NCI-H2107 (cell line): ENCODE data around the gene TBC1D9.
"Not testable (repeated sequence)": the region's sequence is repeated elsewhere in the genome, so short reads cannot be mapped to it uniquely, and the experiment has no call there.

ENCODE experiments used
- DNase-seq: peaks from one replicate; lab custom pipeline; 2025; lab: John Stamatoyannopoulos, UW

TBC1D9 gene

DNA sequence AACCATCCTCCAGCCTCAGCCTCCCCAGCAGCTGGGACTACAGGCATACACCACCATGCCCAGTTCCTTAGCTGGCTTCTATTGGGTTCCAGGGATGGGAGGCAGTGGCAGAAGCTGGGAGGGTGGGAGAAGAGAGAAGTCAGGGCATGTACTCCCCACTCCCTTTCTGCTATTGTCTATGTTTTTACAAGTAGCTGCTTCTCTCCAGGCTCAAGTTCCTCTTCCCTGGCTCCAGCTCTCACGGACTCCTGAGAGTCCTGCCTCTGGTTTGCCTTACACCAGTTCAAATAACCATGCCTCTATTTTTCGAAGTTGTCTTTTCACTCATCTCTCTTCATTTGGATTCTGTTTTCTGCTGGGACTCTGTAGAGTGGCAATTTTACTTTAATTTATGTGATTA, 2.9 kb downstream of the TBC1D9 start:
- DNase-seq, result no peak

DNA sequence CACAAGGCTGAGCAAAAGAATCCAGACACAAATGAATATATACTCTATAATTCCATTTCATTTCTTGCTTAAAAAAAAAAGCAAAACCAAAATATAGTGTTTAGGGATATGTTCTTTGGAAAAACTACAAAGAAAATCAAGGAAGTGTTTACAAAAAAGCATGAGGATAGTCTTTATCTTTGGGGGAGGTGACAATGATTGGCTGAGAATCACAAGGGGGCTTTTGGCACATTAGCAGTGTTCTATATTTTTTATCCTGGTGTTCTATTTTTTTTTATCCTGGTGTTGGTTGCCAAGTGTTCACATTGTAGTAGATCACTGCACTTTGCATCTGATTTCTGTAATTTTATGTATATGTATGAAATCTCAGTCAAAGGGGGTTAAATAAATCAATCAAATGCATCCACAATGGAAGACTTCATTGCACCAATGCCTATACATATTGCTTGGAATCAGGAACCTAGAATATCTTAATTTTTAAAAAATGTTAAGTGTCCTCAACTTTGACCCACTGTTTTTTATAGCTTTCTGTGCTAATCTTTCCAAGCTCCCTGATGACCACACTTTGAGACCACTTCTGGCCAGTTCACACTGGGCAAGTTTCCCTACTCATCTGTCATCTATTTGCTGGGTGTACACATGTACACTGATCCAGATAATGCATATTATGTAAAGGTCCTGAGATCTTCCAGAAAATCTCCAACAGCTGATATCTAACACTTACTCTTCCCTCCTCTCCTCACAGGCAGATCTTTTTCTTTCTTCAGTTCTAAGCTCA, 3.7 kb downstream of the TBC1D9 start:
- DNase-seq, result no peak

DNA sequence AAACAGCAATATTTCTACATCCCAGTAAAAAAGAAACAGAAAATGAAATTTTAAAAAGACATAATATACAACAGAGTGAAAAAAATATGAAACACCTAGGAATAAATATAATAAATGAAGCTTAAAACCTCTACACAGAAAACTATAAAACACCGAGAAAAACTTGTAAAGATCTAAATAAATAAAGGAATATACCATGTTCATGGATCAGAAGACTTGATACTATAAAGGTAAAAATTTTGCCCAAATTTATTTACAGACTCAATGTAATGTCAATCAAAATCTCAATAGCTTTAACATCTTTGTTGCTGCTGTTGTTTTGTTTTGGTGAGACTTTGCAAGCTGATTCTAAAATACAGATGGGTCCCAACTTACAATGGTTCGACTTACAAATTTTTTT, 5.7 kb downstream of the TBC1D9 start:
- DNase-seq, result no peak

DNA sequence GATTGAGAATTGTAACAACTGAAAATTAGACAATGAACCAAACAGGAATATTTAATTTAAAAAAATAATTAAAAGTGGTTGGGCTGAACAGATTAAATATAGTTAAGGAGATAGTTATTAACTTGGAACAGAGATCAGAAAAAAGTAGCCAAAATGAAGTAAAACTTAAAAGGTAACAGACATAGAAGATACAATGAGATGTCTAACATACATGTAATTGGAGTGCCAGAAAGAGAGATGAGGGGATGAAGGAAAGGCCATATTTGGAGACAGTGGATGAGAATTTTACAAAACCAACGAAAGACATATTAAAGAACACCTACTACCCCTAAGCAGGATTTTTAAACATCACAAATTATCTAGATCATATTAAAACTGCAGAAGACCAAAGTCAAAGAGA, 8.0 kb downstream of the TBC1D9 start:
- no peak for DNase-seq

DNA sequence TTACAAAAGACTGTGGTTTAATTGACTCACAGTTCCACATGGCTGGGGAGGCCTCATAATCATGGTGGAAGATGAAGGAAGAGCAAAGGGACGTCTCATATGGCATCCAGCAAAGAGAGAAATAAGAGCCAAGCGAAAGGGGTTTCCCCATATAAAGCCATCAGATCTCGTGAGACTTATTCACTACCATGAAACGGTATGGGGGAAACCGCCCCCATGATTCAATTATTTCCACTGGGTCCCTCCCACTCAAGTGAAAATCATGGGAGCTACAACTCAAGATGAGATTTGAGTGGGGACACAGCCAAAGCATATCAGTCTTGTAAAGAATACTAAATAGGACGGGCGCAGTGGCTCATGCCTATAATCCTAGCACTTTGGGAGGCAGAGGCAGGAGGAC, 9.6 kb downstream of the TBC1D9 start:
- not testable (repeated sequence) for DNase-seq

DNA sequence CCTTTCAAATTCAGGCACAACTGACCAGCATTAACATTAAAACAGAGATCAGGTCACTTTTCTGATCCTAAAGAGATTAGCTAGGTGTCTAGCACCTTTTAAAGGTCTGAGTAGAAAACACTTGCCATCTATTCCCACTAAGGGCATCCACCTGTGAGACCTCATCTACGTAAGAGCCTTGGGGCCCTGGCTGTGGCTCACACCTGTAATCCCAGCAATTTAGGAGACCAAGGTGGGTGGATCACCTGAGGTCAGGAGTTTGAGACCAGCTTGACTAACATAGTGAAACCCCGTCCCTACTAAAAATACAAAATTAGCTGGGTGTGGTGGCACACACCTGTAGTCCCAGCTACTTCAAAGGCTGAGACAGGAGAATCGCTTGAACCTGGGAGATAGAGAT, 11.8 kb downstream of the TBC1D9 start:
- no peak for DNase-seq

DNA sequence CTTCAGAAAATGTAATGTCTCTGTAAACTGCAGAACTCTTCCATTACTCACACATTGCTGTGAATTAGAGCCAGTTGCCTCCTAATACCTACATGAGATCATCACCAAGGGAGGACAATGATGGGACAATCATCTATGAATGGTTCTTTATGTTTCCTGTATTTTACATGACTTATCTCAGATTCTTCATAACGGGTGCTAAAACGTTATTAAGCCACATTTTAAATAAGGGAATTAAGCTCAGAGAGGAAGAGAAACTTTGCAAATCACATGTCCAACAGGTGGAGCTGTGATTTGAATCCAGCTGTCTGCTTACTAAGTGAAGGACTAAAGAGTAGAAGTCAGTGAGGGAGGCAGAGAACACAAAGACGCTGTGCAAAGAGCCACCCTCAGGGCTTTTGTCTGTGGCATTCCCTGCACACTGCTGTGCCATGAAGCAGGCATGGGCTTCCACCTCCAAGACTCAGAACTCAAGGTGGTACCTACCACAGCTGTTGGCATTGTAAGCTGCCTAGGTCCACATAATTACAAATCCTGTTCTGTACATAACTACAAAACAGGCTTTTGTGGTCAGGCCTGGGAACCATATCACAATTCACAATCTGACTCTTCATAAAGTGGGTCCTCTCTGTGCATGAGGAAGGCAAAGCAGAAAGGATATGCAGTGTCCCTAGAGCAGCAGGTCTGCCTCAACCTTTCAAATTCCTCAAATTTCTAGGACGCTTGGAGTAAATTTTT, 12.8 kb downstream of the TBC1D9 start:
- no peak for DNase-seq

DNA sequence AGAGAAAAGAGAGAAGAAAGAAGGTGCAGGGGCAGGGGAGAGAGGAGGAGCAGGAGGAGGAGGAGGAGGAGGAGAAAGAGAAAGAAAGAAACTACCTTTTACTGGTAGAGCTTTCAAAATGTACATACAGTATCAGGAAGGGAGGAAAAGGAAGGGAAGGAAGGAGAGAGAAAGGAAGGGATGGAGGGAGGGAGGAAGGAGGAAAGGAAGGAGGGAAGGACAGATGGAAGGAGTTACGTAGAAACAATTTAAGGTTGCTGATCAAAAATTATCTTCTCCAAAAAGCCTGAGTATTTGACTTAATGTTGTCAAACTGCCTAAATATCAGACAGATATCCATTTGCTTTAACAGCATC, 13.4 kb downstream of the TBC1D9 start:
- no peak for DNase-seq

DNA sequence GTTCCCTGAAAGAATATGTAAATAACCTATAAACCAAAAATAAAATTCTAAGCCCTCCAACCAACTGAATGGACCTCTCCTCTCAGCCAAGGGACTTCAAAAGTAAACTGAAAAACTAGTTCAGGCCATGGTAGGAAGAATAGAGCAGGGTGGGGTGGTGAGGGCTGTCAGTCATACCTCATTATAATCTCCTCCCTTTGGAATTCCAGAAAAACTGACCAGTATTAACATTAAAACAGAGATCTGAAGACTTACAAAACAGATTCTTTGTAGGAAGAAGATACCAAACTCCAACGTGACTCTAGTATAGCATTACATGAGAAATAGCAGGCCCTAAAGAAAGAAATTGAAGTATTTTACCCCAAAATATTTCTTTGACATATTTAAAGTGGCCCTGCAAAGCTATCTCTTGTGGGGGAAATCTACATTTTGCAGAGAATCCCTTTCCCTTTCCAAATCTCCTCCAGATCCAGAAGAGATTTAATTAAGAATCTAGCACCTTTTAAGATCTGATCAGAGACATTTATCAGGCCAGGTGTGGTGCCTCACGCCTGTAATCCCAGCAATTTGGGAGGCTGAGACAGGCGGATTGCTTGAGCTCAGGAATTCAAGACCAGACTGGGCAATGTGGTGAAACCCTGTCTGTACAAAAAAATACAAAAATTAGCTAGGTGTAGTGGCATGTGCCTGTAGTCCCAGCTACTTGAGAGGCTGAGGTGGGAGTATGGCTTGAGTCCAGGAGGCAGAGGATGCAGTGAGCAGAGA, 15.1 kb downstream of the TBC1D9 start:
- DNase-seq, result no peak

DNA sequence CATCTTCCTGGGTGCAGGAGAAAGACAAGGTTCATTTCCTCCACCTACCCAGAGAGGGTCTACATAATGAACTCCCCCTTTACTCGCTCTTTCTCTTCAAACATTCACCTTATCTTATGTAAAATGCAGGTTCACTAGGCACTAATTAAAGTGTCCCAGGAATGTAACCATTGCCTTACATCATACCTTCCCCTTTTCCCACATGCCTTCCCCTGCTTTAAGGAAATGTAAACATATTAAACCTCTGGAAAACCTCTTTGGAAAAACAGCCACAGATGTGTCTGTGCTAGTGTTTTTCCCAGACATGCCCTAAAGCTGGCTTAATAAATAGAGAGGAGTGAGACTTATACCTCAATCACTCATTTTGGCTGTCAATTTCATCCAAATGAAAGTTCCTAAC, 15.8 kb downstream of the TBC1D9 start:
- no peak for DNase-seq

DNA sequence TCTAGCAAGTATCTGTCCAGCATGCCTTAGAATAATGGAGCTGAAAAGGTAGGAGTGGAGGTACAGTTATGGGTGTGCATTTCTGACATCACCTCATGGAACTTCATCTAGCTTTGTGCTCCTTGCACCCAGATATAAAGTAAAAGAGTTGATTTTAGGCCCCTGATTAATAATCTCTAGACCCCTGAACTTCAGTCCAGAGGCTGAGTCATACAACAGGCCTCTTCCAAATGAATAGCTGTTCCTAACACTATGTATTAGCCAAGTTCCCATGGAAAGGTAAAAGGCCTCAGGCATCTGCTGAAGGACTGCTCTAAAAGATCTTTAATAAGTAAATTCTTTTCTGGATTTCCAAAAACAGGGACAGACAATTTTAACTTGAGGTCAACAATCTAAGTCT, 16.2 kb downstream of the TBC1D9 start:
- DNase-seq, result no peak

DNA sequence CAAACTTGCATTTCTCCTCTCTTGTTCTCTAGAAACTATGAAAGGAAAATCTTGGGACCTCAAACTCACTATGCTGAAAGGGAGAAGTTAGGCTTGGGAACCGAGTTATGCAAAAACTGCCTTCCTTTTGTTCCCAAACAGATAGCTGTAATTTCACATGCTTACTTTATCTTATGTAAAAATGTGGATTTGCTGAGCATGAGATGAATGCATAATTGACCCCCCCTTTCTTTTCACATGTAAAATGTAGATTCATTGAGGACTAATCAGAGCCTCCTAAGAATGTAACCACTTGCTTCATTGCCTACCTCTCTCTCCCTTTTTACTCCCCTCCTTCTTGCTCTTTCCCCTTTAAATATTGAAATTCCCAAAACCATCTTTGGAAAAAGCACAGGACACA, 18.0 kb downstream of the TBC1D9 start:
- DNase-seq, result no peak

DNA sequence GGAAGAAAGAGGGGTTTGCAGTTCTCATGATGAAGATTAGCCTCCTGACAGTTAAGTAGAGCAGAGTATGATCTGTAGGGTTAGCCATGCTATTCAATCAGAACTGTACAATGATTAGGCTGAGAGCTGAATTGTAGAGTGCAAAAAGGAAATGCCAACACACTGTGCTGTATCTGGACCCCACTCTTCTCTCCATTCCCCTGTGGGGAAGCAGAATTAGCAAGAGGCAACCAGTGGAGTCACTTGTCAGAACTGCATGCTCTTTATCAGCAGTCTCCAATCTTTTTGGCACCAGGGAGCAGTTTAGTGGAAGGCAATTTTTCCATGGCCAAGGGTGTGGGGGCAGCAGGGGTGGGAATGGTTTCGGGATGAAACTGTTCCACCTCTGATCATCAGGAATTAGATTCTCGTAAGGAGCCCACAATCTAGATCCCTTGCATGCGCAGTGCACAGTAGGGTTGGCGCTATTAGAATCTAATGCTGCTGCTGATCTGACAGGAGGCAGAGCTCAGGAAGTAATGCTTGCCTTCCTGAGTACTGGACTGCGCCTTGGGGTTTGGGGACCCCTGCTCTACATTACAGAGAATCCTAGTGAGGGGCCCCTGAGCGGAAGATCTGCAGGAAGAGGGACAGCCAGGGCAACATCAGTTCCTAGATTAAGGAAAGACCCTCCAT, 19.4 kb downstream of the TBC1D9 start:
- no peak for DNase-seq

DNA sequence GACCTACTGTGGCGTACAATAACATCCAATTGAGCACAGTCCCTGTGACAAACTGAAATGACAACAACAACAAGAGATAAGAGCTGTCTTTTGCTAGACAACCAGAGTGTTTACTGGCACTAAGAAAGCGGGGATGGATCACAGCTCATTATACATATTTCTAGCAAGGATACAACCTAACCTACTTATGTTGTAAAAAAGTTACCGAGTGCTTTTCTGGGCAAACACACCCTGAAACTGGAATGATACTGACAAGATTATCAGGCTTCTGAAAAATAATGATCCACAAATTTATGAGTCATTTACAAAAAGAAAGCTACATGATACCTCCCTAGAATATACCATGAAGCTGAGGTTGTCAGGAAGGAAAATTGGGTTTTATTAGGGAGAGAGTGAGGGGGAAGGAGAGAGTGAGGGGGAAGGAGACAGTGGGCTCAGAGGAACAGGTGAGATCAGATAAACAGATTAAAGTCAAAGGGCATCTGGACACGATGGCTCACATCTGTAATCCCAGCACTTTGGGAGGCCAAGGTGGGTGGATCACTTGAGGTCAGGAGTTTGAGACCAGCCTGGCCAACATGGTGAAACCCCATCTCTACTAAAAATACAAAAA, 20.3 kb downstream of the TBC1D9 start:
- DNase-seq, result no peak

DNA sequence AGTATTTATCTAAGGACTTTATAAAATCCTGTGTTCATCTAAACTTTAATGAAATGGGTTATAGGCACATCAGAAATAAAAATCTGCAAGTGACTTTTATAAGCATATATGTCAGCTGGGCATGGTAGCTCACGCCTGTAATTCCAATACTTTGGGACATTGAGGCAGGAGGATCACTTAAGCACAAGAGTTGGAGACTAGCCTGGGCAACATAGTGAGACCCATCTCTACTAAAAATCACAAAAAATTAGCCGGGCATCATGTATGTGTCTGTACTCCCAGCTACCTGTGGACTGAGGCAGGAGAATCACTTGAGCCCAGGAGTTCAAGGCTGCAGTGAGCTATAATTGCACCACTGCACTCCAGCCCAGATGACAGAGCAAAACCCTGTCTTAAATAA, 20.9 kb downstream of the TBC1D9 start:
- no peak for DNase-seq

DNA sequence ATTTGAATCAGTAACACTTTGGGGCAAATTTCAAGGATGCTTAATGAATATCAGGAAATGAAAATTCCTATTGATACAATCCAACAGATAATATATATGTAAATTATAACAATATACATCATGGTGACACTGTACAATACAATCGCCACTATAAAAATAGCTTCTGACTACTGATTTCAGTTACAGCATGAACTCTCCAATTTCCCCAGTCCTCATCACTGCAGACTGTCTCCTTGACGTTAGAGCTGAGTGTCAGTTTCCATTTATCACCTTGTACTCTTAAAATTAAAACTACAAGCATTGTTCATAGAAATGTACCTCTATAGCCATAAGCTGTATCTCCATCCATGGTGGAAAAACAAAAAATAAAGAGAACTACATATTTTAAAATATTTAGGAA, 23.4 kb downstream of the TBC1D9 start:
- no peak for DNase-seq

DNA sequence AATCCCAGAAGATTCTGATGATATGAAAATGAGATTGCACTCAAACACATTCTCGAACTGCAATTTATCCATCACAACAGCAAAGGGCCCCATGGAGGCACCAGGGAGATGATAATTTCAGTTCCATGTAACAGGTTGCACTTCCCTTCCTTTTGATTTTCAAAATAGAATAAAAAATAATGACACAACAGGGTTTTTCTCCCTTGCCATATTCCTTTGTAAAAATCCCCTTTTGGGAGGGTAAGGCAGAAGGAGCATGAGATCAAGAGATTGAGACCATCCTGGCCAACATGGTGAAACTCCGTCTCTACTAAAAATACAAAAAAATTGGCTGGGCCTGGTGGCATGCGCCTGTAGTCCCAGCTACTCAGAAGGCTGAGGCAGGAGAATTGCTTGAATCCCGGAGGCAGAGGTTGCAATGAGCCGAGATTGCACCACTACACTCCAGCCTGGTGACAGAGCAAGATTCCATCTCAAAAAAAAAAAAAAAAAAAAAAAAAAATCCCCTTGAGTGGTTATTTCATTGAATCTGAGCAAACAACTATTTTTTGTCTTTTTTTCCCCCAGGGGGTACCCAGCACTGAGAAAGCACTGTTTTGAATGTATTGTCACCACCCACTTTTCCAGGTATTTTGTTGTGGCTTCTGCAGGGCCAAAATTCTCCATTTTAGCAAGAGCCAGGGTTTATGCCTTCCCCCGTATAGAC, 26.7 kb downstream of the TBC1D9 start:
- no peak for DNase-seq

DNA sequence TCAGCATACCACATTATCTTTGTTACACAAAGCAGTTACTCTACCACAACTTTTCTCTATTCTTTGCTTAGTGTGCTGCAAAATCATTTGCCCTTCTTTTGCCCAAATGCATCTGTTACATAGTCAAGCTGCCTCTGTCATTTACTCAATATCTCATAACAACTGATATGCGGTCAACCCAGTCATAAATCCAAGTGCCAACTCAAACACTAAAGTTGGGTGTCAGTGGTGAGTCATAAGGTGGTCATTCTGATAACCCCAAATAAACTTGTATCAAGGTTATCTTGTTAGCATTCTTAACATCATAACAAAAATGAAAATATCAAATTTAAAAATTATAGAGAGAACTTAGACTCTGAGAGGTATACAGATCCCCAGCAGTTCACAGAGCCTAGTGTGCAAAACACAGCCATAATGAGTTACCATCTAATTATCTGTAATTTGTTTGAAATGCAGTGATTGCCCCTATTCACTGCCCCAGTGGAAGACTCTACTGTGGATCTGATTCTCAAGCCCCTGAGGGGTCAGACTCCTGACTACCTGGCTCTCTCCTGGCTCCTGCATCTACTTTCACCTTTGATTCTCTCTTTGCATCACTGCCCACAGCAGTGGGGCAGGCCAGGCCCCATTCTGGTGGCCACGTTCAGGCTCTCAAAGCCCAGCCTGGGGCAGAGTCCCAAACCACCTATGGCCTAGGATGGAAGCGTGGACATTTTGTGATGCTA, 29.2 kb downstream of the TBC1D9 start:
- DNase-seq, result no peak

DNA sequence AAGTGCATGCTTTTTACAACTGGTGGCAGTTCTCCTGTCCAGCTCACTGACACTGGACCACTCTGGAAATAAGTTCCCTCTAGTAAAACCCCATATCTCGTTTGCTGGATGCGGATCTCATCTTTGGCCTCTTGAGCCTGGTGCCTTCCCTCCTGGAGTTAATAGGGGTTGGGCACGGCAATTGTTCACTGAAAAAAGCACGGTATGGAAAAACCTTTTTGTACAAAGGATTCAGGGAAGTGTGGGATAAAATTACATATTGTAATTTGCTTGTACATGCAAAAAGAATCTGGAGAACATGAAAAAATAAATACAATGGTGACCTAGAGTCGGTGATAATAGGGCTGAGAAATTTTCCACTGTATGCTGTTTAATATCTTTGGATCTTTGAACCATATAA, 30.6 kb downstream of the TBC1D9 start:
- no peak for DNase-seq

DNA sequence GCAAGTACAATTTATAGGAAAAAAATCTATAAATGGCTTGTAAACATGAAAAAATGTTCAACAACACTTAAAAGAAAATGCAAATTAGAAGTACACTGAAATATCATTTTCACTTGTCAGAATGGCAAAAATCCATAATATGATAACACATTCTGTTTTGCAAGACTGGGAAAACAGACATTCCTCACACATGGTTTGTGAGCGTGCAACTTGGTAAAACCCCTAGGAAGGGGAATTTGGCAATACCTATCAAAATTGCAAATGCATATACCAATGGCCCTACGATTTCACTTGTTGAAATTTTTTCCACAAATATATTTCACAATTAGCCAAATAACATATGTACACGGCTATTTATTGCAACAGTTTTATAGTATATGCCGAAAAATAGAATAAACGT, 31.4 kb downstream of the TBC1D9 start:
- DNase-seq, result no peak
